ENCODE results near the gene KIF25.

KIF25 gene

GRCh38 chr6:168020242-168020641 is 22.8 kb downstream of the KIF25 start:
- no peak for DNase-seq

GRCh38 chr6:168021581-168021980 is 24.1 kb downstream of the KIF25 start:
- no peak for DNase-seq

DNA sequence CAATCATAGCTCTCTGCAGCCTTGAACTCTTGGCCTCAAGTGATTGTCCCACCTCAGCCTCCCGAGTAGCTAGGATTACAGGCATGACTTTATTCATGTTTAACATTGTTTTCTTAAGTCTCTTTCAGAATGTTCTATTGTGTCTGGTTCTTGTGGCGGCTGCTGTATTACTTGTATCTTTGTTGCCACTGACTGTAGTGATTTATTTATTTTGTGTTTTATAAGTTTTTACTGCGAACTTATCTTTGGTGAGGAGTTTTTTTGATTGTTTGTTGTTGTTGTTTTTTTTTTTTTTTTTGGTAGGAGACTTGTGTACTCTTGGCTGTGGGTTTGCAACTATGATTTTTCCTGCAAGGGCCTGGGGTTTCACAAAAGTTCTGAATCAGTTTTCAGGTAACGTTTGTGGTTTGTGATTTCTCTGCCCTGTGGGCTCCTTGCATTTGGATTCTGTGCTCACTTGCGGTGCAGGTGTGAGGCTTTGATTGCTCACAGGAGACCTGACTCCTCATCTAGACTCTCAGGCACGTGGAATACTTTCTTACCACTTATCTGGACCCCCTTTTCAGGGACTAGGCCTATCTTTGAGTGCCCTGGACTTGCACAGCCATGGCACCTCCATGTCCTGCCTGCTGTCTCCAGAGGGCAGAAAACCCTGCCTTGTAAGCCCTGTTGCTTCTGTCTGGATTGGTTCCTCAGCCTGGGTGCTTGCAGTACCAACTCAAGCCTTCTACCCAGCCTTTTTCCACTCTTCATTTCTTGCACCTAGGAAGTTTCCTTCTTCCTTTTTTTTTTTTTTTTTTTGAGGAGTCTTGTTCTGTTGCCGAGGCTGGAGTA is 25.2 kb downstream of the KIF25 start:
- DNase-seq: no peak

- no peak for DNase-seq
These were observed 27.6 kb downstream of the KIF25 start for GRCh38 chr6:168024951-168025510.

- no peak for DNase-seq
These were observed 28.6 kb downstream of the KIF25 start for GRCh38 chr6:168025831-168026710.

- DNase-seq: no peak
These were observed 29.5 kb downstream of the KIF25 start for GRCh38 chr6:168026925-168027324.

DNA sequence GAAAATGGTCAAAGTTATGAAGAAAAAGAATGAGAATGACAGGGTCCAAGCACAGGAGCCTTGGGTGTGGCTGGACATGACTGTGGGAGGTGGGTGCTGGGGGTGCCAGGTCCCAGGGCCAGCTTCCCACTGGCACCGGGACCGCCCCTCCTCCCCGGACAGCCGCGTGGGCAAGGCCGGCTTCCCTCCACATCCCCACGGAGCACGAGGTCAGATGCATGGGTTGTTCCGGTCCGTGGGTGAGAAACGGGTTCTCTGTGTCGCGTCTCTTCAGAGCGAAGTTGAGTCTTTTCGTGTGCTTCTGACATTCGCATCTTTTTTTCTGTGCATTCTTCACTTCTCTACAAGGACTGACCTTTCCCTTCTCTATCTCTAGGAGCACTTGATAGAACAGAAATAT is 30.1 kb downstream of the KIF25 start:
- no peak for DNase-seq

GRCh38 chr6:168028181-168028580 is 30.7 kb downstream of the KIF25 start:
- no peak for DNase-seq

DNA sequence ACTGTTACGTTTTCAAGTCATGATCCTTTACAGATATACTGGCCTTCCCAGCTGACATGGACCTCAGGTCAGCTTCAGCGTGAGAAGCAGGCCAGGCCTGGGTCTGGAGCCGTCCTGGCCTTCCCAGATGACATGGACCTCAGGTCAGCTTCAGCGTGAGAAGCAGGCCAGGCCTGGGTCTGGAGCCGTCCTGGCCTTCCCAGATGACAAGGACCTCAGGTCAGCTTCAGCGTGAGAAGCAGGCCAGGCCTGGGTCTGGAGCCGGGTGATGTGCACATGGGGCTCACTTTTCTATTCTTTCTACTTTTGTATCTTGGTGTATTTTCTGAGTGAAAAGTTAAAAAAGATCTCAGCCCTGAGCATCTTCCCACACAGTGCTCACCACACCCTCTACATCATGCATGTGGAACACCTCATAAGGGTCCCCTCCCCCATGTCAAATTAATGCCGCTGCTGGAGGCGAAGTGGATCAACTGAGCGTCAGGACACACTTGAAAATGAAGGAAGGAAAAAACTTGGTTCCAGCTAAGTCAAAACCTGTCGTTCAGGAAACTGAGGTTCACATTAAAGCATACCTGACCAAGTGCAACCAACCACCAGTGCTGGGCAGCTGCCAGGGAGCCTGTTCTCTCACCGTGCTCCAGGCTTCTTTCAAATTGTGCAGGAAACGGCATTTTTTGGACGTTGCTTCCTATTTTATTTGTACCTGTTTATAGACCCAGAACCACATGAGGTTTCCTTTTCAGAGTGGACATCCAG is 32.2 kb downstream of the KIF25 start:
- no peak for DNase-seq

DNA sequence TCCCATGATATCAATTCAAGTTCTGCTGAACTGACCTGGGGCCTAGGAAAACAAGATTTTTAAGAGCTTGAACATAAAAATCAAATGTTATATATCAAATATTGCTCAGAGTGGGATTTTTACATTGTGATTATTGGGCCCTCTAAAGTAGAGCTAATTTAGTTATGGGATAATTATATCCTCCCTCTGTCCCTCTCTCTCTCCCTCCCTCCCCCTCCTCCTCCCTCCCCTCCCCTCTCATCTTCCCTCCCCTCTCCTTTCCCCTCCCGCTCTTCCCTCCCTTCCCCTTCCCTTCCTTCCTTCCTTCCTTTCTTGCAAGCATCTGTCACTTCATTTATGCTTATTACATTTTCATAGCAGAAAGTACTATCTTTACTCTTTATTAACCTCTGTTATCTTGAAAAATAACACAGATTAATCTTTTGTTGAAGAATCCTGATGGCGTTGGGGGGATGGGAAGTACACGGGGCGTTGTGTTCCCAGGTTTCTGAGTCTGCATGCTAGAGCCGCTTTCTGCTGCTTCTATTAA is 32.8 kb downstream of the KIF25 start:
- DNase-seq: no peak

DNA sequence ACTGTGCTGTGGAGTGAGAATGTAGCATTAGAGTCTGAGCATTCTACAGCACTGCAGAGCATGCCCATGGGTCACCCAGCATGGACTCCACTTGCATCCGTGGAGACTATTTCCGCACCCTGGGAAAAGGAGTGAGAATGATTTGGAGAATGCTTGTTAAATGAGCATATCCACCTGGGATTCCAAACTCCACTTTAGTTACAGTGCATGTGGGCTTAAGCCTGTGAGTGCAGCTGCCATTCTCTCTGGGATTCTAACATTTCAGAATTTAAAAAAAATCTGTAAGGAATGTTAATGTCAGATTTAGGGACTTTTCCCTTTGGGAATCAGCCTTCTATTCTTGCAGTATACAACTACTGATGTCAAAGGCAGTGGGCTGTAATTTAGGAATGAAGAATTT is 33.4 kb downstream of the KIF25 start:
- no peak for DNase-seq

DNA sequence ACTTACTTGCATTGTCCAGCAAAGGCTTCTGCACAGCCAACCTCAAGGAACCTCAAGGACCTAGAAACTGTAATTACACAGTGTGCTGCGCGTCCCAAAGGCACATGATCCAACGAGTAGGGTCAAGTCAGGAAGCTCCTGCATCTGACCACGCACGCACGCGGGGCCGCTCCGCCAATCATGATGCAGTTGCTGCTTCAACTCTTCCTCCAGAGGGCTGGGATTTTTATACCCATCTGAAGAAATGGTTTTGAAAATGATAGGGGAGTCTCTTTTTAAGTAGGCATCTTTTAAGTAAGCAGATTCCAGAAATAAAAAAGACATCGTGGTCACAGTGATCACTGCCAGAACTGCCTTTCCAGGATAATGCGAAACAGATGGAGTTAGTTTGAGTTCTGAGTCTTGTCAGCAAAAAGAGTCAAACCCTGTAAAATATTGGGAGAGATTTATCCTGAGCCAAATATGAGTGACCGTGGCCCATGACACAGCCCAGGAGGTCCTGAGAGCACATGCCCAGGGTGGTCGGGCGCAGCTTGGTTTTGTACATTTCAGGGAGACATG is 34.0 kb downstream of the KIF25 start:
- no peak for DNase-seq

DNA sequence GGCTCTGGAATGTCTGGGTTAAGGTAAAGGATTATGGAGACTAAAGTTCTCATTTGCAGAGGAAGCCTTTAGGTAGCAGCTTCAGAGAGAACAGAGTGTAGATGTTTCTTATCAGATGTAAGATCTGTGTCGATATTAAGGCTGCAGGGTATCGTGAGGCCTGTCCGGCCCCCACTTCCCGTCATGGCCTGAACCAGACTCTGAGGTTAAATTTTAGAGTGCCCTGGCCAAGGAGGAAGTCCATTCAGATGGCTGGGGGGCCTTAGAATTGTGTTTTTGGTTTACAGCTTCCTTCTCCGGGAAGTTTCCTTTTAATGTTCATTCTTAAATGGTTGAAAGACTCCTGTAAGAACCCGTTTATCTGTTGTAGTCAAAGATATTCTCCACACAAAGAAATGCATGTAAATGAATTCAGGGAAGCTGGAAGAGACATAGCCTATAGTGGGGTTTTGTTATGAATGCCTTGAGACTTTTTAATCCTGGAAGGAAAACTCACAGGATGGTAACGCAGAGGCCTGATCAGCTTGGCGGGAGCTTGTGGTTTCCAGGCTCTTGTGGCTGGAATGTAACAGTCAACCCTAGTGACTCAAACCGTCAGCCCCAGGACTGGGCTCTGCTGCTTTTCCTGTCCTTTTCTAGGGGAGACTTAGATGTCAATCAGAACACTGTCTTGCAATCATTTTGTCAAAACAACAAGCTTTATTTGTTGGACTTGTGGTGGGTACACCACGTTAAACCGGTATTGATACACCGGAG is 34.7 kb downstream of the KIF25 start:
- no peak for DNase-seq

DNA sequence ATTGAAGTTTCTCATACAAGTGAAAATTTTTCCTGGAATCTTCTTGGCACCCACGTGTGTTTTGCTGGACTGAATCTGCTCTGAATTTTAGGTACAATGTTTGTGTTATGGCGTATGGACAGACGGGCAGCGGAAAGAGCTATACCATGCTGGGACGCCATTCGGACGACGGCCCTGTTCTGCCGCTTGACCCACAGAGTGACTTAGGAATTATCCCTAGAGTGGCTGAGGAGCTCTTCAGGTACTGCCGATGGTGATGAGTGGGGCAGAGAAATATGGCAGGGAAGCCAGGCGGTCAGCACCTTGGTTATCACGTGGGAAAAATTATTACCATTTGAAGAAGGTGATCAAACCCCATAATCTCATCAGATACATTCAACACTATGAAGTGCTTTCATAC is 36.3 kb downstream of the KIF25 start:
- DNase-seq: no peak

- DNase-seq: no peak
These were observed 37.1 kb downstream of the KIF25 start for GRCh38 chr6:168034537-168034936.

DNA sequence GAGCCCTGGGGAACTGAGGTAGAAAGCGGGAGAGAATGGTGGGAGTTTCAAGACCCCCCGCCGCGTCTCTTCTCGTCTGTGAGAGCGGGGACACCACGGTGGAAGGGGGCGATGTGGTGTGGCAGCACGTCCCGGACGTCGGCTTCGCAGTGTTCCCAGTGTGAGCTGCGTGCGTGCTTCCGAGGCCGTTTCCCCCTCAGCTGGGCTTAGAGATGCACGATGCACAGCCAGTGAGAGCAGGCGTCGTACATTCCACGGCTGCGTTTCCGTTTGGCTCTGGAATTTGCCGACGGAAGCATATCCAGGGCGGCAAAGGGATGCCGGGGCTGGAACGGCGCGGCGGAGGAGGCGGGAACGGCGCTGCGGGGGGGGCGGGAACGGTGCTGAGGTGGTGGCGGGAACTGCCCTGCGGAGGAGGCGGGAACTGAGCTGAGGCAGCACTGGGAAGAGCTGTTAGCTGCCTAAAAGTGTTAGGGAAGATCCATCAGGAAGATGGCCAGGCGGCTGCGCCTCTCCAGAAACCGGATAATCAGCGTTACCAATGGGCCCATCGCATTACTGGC is 37.7 kb downstream of the KIF25 start:
- peak; percentile 62 for DNase-seq

DNA sequence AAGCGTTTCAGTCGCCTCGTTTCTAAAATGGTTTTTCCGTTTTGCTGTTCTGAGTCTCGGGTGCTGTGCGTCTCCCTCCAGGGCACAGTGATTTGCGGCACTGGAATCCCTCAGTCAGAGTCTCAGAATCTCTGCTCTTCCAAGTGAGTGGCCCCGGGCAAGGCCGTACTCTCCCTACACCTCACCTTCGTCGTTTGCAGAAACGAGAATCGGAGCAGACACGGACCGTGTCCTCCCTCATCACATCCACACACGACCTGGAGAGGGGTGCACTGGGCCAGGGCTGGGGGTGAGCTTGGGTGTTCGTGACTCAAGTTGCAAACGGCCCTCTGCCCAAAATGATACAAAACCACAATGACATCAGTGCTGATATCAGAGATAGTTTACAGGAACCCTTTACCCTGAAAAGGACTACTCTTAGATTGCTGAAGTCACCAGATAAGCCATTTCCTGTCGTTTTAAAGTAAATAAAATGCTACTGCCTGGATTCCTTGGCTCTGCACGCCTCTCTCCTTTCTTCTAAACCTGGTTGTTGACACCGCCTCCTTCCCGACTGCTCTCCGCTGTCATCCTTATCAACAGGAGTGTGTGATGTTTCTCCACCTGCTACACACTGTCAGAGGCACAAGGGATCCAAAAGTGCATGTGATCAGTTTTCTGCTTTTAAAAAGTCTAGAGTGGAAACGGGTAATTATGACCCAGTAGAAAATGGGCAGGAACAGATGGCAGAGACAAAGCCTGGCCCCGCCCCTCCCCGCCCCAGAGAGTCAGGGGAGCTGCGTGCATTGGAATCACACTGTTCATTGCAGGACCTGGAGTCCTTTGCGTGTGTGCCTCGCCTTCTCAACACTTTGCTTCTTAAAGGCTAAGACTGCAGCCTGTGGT is 38.4 kb downstream of the KIF25 start:
- DNase-seq: peak; percentile 62

- DNase-seq: no peak
These were observed 39.8 kb downstream of the KIF25 start for GRCh38 chr6:168037242-168037641.

DNA sequence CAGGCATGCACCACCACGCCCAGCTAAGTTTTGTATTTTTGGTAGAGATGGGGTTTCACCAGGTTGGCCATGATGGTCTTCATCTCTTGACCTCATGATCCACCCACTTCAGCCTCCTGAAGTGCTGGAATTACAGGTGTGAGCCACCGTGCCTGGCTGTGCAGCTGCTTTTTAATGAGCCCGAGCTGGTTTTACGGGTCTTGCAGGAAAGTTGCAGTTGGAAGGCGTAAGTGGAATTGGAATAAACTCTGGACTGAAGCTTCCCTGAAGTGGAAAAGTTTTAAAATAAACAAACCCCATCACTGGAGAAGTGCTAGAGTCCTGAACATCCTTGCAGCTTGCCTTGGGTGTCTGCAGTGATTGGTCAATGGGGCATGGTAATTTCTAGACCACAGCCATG is 40.4 kb downstream of the KIF25 start:
- no peak for DNase-seq

DNA sequence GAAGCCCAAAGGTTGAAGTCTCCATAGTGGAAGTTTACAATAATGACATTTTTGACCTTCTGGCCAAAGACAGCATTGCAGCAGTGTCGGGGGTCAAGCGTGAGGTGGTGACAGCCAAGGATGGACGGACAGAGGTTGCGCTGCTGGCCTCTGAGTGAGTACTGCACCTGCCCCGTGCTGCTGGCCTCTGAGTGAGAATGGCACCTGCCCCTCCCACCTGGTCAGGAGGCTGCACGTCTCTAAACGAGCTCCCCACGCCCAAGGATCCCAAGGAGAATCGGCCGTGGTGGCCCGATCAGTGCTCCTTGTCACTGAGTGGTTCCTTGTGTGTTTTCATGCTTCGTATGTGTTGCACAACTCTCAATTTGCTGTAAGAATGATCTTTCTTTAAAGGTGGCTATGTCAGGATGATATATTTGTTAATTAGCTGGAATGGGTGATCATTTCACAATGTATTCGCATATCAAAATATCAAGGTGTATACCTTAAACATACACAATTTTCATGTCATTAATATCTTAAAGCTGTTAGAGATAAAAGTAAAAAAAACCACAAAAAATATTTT is 41.2 kb downstream of the KIF25 start:
- DNase-seq: no peak

Data from NCI-H1105 (cell line).